NCI-H2227 treated with DMSO at 0.1 percent for 48 hours (cell line): ENCODE measurements around the gene DRC3.

Experiments
- DNase-seq: peaks from one replicate; lab custom pipeline; 2025; lab: John Stamatoyannopoulos, UW

Gene DRC3

DNA sequence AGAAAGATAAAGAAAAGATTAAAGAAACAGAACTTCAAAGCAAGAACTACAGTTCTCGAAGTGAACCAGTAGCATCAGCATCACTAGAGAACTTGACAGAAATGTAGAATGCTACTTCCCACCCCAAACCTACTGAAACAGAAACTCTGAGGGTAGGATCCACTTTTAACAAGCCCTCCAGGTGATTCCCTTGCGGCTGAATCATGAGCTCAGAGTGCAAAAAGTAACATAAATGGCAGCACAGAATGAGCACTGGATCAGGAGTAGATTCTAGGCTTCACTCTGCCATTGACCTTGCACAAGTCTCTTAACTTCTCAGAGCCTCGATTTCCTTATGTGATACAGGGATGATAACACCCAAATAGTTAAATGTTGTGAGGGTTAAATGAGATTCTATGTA lies 6.3 kb upstream of the DRC3 start:
- DNase-seq = no peak

DNA sequence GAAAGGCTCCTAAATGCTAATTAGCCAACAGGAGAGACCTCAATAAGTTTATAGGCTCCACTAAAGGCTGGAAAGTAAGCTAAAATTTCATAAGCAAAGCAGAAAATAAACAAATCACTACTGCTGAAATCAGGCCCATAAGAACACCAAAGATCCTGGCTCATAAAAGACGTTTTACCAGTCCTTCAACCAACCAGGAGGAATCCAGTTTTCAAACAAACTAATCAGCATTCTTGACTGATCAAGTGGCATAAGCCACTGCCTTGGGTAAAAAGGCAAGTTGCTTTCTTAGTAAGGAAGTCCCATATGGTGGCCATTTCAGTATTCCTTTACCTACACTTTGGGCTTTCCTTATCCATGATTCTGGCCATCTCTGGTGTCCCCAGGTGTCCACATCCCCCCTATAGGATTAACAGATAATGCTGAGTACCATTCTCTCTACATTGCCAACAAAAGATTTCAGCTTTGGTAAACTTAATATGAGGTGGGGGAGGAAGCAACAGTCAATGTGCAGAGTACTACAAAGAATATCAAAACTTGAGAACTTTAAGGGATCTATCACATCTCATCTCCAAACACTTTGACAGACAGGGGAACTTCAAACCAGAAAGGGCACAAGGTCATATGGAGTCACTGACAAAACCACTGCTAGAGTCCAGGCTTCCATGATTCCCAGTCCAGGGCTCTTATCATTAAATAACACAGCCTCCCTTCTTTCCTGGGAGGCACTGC lies 1.8 kb upstream of the DRC3 start:
- DNase-seq = no peak

- DNase-seq = no peak
These were observed 1.1 kb upstream of the DRC3 start for GRCh38 chr17:17971431-17972125.

GRCh38 chr17:17972952-17973254 lies 241 bp downstream of the DRC3 start:
- DNase-seq = no peak

DNA sequence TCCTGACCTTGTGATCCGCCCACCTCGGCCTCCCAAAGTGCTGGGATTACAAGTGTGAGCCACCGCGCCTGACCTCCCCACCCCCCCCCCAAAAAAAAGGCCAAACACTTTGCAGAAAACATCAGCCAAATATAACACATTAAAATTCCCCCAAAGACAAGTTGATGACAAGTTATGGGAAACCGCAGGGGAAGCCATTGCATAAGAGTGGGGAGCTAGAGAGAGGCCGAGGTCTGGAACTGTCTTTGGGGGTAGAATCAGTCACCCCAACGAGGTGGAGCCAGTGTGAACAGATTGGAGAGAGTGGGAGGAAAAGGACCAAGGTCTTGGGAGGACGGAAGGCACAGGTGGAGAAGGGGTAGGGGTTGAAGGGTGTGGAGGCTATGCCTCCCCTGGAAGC lies 2.8 kb downstream of the DRC3 start:
- no peak for DNase-seq

DNA sequence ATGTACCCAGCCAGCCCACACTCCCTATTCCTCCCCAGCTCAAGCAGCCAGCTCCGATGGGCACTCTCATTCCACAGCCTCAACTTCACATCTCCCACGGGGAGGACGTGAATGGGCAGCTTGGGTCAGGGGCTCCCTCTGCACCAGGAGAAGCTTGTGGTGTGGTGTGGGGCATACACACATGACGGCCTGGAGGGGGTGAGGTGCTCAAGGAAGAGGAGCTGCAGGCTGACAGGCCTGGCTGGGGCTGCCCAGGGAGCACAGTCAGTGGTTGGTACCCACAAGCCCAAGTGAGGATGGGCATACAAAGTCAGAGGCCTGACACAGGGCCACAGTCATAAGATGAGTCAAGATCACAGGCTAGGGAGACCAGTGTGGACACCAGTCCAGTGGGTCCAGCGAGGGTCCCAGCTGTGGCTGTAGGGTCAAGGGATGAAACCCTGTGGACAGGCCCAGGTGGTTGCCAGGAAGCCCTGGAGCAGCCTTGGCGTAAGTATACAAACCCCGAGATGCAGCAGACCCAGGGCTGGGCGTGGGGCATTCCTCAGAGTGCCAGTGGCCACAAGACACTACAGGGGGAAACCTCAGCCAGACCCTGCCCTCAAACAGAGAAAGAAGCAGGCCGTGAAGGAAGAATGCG lies 4.4 kb downstream of the DRC3 start:
- no peak for DNase-seq

- DNase-seq = no peak
These were observed 6.1 kb downstream of the DRC3 start for GRCh38 chr17:17978481-17979424.

- no peak for DNase-seq
These were observed 7.1 kb downstream of the DRC3 start for GRCh38 chr17:17979778-17980177.

GRCh38 chr17:17981330-17981729 lies 8.7 kb downstream of the DRC3 start:
- DNase-seq = no peak

- no peak for DNase-seq
These were observed 10.1 kb downstream of the DRC3 start for GRCh38 chr17:17982801-17983200.

GRCh38 chr17:17983376-17983775 lies 10.7 kb downstream of the DRC3 start:
- DNase-seq = no peak

DNA sequence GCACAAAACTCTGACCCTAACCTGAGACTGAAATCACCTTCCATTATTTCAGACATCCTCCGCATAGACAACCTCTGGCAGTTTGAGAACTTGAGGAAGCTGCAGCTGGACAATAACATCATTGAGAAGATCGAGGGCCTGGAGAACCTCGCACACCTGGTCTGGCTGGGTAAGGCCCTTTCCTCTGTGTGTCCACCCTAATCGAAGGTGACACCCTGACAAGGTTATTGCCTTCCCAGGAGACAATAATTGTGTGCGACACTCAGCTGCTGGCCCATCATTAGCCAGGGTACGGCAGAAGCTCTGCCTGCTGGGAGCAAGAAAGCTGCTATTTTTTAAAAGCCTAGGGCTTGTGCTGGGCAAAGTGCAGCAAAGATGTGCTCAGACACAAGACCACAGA lies 11.1 kb downstream of the DRC3 start:
- DNase-seq = no peak

GRCh38 chr17:17985153-17985552 lies 12.5 kb downstream of the DRC3 start:
- no peak for DNase-seq

DNA sequence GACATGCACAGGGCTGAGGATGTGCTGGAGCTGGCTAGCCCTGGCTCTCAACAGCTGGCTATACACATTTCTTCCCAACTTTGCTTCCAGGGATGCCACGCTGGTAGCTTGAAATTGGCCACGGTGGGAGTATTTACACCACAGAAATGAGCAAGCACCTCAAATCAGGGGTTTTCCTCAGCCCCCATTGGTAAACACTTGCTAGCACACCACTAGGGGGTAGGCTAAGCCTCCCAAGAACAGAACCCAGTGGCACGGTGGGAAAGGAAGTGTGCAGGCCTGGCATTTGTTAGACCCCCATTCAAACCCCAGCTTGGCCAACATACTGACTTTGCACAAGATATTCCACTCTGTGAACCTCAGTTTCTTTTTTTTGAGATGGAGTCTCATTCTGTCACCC lies 12.9 kb downstream of the DRC3 start:
- DNase-seq = no peak

DNA sequence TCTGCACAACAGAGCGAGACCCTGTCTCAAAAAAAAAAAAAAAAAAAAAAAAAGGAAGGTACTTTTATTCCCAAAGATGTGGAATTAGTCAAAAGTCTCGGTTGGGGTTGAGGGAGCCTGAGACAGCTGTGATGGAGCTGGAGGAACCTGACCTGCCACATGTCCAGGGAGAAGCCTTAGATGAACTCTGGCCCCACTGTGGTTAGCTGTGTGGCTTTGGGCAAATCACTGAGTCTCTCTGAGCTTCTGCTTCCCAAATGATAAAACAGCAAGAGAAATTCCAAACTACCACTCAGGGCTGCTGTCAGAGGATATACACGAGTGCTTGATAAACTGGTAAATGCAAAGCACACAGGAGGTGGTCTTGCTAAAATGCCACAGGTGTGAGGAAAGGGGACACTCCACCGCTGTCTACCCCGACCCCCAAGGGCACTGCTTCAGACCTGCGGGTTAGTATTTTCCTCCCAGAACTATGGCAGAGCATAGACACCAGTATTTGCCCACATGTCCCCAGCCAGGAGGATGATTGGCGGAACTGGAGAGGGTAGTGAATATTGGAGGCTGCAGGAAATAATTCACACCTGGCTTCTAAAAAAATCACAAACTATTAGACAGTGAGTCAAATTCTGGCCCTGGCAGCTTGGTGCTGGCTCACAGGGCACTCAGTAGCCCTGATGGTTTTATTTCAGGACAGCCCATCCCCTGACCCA lies 14.7 kb downstream of the DRC3 start:
- DNase-seq = no peak

DNA sequence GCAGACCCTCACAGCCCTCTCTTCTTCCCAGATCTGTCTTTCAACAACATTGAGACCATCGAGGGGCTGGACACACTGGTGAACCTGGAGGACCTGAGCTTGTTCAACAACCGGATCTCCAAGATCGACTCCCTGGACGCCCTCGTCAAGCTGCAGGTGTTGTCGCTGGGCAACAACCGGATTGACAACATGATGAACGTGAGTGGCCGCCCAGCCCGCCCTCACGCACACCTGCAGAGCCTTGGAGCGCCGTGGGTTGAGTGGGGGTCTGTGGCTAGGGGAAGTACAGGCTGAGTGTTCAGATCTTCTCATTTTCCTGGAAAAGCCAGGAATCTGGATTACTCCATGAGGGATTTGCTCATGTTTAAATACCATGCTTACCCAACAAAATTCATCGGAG lies 15.2 kb downstream of the DRC3 start:
- no peak for DNase-seq

- DNase-seq = no peak
These were observed 15.8 kb downstream of the DRC3 start for GRCh38 chr17:17988427-17988945.

- no peak for DNase-seq
These were observed 16.4 kb downstream of the DRC3 start for GRCh38 chr17:17989081-17989480.

- no peak for DNase-seq
These were observed 17.0 kb downstream of the DRC3 start for GRCh38 chr17:17989618-17990017.

DNA sequence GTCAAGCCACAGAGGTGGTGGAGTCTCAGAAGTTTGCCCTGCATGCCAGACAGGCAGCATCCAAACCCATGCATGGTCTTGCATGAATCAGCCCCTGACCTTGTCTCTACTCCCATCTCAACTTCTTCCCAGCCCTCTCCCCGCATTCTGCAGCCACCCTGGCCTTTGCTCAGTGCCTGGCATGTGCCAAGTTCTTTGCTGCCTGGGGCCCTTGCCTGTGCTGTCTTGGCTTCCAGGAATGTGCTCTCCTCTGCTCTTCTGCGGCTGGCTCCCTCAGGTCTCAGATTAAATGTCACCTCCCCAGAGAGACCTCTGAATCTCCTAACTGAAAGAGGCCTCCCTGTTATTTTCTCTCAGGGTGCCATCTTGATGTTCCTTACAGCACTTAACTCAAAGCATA lies 17.6 kb downstream of the DRC3 start:
- no peak for DNase-seq

GRCh38 chr17:17993366-17993765 lies 20.7 kb downstream of the DRC3 start:
- DNase-seq = no peak

DNA sequence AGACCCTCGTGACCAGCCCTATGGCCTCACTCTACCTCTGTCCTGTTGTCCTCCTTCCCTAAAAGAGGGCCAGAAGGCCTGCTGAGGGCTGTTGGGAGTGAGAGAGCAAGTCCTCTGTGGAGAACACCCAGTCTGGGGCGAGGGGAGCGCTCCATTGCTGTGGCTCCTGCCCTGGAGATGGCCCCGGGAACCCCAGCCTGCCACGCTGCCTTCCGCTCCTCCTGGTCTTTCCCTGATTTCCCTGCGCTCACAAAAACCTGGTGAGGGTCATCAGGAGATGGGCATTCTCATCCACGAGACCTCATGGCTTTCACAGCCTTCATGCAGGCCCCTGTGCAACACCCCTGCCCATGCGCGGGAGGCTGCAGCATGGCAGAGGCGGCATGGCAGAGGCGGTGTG lies 21.2 kb downstream of the DRC3 start:
- DNase-seq = no peak
